Measurements from ENCODE around the gene SSR2. TPM values are rescaled to one million over a fixed set of nuclear protein-coding genes. Genes with fewer than 3 reads are reported as not detected.
"Not testable (repeated sequence)": the region's sequence is repeated elsewhere in the genome, so short reads cannot be mapped to it uniquely, and the experiment has no call there.

Gene SSR2
- total RNA-seq, 1 experiment from 2014 or later: 261 TPM

- no peak for DNase-seq (ENCODE audit: low spot score)
Observed at GRCh38 chr1:156048663-156049258, 28.0 kb upstream of the SSR2 start.

GRCh38 chr1:156045076-156045475 is 24.3 kb upstream of the SSR2 start:
- DNase-seq (ENCODE audit: low spot score): no peak

- DNase-seq (ENCODE audit: low spot score): no peak
Observed at GRCh38 chr1:156042828-156043227, 22.1 kb upstream of the SSR2 start.

GRCh38 chr1:156034991-156035390 is 14.2 kb upstream of the SSR2 start:
- not testable (repeated sequence) for DNase-seq (ENCODE audit: low spot score)

DNA sequence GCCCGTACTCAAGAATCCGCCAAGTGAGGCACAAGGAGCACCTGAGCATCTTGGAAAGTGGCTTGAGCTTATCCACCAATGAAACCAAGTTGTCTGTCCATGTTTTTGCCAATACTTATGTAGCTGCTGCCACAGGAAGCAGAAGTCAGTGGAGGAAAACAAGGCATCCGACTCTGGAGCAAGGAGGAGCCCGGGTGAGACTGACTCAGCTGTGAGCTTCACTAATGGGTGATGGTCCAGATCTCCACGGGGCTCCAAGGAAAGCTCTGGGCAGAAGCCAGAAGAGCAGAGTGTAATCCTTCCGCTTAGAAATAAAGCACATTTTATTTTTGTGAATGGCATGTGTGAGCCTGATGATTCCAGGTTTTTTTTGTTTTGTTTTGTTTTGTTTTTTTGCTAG is 12.3 kb upstream of the SSR2 start:
- DNase-seq (ENCODE audit: low spot score): no peak

GRCh38 chr1:156026588-156026987 is 5.8 kb upstream of the SSR2 start:
- no peak for DNase-seq (ENCODE audit: low spot score)

DNA sequence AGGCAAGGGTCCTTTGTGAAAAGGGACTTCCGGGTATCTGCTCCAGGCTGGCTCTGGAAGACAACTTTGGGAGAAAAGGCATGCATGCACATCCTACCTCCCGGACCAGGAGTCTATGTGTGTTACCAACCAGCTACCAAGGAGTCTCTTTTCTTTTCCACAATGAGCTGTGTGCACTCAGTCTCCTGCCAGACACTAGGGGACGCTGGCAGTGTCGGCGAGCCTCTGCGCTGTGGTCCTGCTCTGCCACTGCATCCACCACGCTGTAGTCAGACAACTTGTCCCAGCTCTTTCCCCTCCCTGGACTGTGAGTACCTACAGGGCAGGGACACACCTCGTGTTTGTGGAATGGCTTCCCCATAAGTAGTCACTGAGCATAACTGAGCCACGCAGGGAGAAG is 5.1 kb upstream of the SSR2 start:
- peak; percentile 76 for DNase-seq (ENCODE audit: low spot score)

DNA sequence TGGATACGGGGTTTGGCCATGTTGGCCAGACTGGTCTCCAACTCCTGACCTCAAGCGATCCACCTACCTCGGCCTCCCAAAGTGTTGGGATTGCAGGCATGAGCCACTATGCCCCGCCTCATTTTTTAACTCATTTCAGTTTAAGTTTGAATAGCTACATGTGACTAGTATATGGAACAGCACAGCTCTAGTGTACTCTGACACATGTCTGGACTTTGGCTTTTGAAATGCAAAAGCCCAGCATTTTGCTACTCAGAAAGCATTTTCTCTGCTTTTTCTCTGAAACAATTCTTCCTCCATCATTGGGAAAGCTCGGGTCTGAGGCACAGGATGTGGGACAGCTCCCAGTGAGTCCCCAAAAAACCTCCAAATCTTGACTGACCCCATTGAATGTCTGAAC is 4.0 kb upstream of the SSR2 start:
- no peak for DNase-seq (ENCODE audit: low spot score)

- no peak for DNase-seq (ENCODE audit: low spot score)
Observed at GRCh38 chr1:156021954-156022353, 1.2 kb upstream of the SSR2 start.

- DNase-seq (ENCODE audit: low spot score): no peak
Observed at GRCh38 chr1:156021093-156021428, 310 bp upstream of the SSR2 start.

DNA sequence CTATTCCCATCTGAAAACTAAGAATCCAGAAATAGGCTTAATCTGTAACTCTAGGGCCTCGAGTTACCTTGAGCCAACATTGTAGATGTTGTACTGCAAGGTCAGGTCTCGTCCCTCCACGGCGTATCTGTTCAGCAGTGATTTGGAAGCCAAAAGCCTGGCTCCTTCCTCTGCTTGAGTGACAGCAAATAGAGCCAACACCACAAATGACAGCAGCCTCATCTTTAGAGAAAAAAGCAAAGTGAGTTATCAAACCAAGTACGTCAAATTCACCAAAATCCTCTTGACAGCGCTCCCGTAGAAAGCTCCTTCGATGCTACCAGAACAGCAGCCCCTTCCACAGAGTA is 832 bp downstream of the SSR2 start:
- DNase-seq (ENCODE audit: low spot score): no peak

DNA sequence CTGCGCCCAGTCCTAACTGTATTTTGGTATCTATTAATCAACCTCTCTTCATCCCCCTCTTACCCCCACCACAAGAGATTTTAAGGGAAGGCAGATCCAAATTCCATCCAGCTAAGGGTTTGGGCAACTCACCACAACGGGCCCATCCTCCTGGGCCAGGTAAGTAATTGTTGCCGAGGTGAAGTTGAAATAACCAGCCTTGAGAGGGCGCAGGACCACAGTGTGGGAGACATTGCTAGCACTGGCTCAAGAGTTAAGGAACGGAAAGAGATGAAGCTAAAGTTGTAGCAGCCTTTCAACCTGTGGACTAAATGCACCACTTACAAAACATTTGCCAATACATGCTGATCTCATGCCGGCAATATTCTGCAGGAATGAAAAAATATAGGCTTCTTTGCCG is 5.9 kb downstream of the SSR2 start:
- no peak for DNase-seq (ENCODE audit: low spot score)

DNA sequence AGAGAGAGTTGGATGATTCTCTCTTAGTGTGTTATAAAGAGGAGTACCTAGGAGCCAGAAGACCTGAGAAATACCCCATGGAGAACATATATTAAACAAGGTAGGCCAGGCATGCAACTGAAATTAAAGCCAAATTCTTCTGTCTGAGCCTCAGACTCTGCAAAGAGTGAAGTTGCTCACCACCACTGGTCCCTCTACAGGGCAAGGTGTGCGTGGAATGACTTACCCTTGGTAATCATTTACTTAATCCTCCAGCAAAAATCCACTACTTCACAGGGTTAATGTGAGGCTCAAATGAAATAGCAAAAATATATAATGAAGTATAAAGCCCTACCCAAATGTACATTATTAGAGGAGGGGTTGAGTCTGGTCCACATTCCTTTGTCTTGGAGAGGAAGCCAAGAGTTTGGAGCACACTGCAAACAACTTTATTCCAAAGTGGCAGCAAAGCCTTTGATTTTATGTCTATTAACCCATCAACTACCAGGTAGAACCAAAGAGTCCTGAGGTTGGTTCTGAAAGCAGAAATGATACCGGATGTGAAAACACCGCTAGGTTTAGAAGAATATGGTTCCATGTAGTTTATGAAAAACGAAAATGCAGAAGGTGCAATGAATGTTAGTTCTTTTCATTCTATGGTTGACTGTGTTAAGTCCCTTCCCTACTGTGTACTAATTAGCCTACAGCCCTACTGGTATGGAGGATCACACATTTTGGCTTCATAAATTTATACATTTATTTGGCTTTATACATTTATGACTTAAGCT is 8.5 kb downstream of the SSR2 start:
- DNase-seq (ENCODE audit: low spot score): no peak

DNA sequence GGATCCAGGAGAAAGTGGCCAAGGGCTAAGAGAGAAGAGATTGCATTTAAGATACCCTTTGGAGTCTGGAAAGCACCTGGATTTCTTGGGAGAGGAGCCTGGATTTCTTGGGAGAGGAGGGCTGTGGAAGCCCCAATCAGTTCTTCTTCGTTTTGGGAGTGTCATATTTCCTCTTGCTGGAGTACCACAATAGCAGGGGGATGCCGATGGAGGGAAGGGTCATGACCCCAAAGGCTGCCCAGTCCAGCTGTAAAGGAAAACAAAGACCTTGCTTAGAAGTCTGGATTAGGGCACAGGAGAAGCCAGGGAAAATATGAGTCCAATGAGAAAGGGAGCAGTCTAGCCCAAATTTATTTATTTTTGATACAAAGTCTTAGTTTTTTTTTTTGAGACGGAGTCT is 11.3 kb downstream of the SSR2 start:
- DNase-seq (ENCODE audit: low spot score): no peak

GRCh38 chr1:156006666-156007376 is 13.9 kb downstream of the SSR2 start:
- DNase-seq (ENCODE audit: low spot score): peak; percentile 72

DNA sequence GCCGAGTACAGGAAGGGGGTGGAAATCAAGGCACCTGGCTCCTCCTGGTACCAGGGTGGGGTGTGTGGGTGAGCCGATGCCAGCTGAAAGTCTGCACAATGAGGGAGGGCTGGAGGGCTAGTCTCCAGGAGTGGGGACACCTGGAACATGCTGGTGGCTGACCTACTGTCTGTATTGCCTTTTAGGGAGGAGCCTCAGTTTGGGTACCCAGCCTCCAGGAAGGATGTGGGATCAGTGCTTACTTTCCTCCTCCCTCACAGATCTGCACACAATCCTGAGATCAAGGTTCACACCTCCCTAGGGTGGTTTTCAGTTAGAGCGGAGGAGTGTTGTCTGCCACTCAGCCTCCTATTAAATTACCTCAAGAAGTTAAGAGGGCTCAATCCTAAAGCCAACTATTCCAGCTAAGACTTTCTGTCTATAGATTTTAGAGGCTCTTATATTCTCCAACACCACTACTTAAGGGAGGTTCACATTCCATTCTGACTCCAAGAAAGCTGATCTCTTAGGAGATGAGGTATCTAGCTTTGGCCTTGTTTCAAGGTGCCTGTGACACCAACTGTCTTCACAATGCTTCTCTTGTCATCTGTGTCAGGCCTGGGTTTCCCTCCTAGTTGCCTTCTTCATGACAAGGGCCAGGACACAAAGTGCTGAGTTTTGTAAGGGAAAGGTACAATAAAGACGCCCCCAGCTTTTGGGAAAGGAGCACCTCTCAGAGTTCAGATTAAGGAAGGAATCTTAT is 15.7 kb downstream of the SSR2 start:
- peak; percentile 78 for DNase-seq (ENCODE audit: low spot score)

GRCh38 chr1:156003923-156004188 is 16.9 kb downstream of the SSR2 start:
- no peak for DNase-seq (ENCODE audit: low spot score)

DNA sequence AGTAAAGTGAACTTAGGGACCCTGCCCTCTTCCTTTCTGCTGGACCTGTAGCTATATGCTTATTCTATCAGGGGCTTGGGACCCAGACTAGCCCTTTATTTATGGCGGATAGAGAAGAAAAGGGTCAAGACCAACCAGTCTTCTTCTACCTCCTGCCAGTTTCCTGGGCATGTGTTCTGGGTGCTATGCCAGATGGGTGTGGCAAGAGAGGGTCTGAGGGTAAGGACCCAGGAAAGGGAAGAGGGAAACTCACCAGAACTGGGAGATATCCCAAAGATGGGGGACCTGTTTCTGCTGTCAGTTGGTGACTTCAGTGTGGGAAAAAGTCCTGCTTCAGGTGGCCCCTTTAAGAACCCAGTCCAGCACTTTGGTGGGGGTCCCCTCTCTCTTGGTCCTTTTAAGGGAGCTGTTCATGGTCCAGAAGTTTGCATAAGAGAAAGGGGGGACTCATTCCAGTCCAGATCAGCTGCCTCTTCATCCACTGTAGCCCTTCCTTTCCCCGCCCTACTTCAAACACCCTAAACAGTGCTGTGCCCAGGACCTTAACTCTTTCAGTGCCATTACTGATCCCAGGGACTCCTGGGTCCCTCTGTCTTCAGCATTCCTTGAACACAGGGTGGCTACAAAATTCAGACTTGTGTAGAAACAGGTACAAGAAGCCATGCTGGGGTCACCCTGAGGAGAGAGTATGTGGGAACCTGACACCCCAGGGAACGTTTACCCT is 18.4 kb downstream of the SSR2 start:
- DNase-seq (ENCODE audit: low spot score): peak; percentile 80

GRCh38 chr1:156001662-156002171 is 19.0 kb downstream of the SSR2 start:
- peak; percentile 66 for DNase-seq (ENCODE audit: low spot score)

GRCh38 chr1:156001021-156001661 is 19.6 kb downstream of the SSR2 start:
- DNase-seq (ENCODE audit: low spot score): peak; percentile 64

- no peak for DNase-seq (ENCODE audit: low spot score)
Observed at GRCh38 chr1:155999964-156000363, 20.8 kb downstream of the SSR2 start.

Measured in HT-29 (cell line).